ENCODE results near the gene STX1A.
"Not testable (repeated sequence)": the region's sequence is repeated elsewhere in the genome, so short reads cannot be mapped to it uniquely, and the experiment has no call there.

Gene STX1A

GRCh38 chr7:73735528-73735905 lies 16.0 kb upstream of the STX1A start:
- no peak for DNase-seq

- DNase-seq: peak; percentile 98
Observed at GRCh38 chr7:73734619-73735527, 15.4 kb upstream of the STX1A start.

DNA sequence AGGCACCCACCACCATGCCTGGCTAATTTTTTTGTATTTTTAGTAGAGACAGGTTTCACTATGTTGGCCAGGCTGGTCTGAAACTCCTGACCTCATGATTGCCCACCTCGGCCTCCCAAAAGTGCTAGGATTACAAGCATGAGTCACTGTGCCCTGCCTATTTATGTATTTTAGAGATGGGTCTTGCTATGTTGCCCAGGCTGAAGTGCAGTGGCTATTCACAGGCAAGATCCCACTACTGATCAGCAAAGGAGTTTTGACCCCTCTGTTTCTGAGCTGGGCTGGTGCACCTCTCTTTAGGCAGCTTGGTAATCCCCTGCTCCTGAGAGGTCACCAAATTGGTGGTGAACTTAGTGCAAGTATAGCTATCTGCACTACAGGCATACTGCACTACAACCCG lies 12.9 kb upstream of the STX1A start:
- no peak for DNase-seq

DNA sequence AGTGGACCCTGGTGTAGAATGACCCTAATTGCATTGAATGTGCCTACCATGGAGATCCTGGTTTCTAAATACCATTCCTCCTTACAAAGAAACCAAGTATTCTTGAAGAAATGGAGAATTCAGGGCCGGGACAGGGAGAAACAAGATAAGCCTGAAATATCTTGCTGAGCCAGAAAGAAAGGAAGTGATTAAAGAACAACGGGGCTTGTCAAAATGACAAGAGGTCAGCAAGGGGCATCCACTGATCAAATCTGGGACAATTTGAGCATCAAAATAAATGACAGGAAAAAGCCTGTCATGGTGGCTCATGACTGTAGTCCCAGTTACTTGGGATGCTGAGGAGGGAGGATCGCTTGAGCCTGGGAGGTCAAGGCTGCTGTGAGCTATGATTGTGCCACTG lies 11.0 kb upstream of the STX1A start:
- DNase-seq: peak; percentile 68

- no peak for DNase-seq
Observed at GRCh38 chr7:73728551-73728950, 9.1 kb upstream of the STX1A start.

GRCh38 chr7:73727952-73728351 lies 8.5 kb upstream of the STX1A start:
- DNase-seq: peak; percentile 30

GRCh38 chr7:73726083-73726466 lies 6.6 kb upstream of the STX1A start:
- no peak for DNase-seq

DNA sequence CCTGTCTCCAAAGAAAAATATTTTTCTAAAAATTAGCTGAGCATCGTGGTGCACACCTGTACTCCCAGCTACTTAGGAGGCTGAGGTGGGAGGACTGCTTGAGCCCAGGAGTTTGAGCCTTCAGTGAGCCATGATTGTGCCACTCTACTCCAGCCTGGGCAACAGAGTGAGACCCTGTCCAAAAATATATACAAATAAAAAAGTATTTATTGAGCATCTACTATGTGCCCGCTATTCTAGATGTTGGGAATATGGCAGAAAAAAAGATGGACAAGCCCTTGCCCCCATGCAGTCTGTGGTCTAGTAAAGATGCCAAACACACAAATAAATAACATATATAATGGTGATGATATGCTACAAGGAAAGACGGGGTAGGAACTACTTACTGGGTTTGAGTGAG lies 4.3 kb upstream of the STX1A start:
- DNase-seq: no peak

DNA sequence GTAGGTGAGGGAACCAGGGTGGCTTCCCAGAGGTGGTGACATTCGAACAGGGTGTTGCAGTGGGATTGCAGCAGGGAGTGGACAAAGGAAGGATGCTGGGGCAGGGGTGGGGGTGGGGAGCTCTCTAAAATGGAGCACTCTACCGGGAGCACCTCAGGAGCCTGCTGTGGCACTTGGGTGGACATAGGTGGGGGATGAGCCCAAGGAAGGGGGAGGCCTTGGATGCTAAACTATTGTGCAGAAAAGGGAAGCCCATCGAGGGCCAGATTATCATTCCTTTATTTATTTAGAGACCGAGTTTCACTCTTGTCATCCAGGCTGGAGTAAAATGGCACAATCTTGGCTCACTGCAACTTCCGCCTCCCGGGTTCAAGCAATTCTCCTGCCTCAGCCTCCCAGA lies 3.3 kb upstream of the STX1A start:
- DNase-seq: no peak

DNA sequence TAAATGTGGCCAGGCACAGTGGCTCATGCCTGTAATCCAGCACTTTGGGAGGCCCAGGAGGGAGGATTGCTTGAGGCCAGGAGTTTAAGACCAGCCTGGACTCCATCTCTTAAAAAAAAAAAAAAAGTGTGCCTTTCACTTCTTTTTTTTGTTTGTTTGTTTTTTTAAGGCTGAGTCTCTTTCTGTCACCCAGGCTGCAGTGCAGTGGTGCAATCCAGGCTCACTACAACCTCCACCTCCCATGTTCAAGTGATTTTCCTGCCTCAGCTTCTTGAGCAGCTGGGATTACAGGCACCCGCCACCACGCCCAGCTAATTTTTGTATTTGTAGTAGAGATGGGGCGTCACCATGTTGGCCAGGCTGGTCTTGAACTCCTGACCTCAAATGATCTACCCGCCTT lies 2.7 kb upstream of the STX1A start:
- not testable (repeated sequence) for DNase-seq

DNA sequence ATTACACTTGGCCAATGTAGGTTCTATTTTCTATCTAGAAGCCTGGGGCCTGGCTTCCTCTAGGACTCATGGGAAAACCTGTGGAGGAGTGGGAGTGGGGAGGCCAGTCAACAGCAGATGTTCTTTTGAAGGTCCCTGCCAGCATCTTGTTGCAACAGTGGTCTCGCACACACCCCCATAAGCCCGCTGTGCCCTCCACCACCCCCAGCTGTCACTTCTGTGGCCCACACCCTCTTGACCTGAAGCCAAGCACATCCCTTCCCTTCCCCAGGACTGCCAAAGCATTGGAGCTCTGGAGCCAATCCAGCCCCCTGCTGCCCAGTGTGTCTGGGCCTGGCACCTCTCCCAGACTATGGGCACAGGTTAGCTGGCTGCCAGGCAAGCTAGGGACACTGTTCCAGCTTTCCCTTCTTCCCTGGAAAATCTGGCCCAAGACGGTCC lies 1.9 kb upstream of the STX1A start:
- no peak for DNase-seq

- not testable (repeated sequence) for DNase-seq
Observed at GRCh38 chr7:73720443-73720842, 974 bp upstream of the STX1A start.

- peak; percentile 56 for DNase-seq
Observed at GRCh38 chr7:73719806-73720169, 319 bp upstream of the STX1A start.

GRCh38 chr7:73718438-73718881 lies 1.0 kb downstream of the STX1A start:
- DNase-seq: no peak

DNA sequence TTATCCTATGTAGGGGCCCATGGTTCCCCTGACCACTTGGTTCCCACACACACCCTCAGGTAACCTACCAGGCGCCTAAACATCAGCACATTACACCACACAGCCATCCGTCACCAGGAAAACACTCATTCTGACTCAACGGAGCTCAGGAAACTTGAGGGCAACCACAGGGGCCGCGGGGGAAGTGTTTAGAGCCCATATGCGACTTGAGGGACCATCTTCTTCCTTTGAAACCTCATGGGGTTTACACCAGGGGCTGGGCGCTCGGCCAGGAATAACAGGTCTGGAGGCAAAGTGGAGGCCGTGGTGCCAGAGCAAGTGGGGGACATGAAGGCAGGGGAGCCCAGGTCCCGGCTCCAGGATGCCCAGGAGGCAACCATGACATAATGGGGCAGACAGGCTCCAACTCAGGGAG lies 1.5 kb downstream of the STX1A start:
- no peak for DNase-seq

DNA sequence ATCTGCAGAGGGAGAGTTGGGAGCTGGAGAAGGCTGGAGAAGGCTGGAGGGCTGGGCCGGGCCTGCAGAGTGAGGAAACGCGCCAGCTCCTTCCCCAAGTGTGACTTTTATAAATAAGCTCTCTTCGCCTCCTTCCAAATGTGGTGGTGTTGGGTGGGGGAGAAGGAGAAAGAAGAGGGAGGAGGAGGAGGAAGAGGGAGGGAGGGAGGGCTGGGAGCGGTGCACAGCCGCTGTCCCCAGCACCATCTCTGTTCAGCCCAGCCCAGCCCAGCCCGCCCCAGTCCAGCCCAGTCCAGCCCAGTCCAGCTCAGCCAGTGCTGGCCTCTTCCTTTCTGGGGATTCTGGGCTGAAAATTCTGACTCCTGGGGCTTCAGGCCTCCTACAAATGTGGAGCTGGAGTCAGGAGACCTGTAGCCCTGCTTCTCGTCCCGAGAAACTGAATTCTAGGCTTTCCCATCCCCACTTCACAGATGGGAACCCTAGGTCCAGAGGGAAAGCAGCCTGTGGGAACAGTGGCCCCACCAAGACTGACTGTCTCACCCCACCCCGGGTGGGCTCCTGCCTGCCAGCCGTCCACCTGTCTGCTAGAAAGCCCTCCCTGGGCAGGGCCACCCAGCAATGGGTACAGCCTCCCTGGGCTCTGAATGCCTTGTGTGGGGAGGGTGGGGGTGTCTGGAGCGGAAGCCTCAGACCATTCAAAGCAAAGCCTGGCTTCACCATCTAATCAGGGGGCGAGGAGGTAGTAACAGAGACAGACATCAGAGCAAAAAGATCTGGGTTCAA lies 2.3 kb downstream of the STX1A start:
- no peak for DNase-seq

GRCh38 chr7:73716318-73716890 lies 3.1 kb downstream of the STX1A start:
- no peak for DNase-seq

DNA sequence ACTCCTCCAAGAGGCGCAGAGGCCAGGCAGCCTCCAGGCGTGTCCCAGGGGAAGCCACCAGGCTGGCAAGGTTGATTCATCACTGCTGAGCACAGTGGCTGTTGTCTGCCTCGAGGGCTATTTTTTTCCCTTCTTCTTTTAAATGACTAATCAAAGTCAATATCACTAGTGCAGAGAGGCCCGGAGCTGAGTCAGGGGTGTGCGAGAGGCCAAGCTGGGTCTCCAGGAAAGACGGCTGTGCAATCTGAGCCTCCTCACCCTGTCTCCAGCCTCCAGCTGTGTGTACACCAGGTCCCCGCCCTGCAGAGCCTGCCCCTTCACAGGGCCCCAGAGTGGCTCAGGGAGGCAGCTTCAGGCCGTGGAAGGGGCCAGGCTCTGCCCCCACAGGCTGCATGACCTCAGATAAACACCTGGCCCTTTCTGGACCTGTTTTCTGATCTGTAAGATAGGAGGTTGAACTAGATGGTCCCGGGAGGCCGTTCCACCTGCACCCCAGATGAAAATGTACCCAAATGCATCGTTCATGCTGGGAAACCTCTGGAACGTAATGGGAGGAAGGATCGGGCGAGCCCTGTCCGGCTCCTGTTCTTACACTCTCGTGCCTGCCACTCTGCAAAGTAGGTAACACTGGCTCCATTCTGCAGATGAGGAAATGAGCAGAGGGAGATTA lies 3.7 kb downstream of the STX1A start:
- DNase-seq: peak; percentile 89

DNA sequence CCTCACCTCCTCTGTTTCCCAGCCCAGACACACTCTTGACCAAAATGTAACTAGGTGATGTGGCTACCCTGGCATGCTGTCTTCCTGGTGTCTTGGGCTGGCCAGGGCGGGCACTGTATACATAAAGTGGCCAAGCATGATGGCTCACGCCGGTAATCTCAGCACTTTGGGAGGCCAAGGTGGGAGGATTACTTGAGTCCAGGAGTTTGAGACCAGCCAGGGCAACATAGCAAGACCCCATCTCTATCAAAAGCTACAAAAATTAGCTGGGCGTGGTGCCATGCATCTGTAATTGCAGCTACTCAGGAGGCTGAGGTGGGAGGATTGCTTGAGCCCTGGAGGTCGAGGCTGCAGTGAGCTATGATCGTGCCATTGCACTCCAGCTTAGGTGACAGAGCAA lies 6.2 kb downstream of the STX1A start:
- DNase-seq: not testable (repeated sequence)

- DNase-seq: no peak
Observed at GRCh38 chr7:73712773-73713172, 6.7 kb downstream of the STX1A start.

DNA sequence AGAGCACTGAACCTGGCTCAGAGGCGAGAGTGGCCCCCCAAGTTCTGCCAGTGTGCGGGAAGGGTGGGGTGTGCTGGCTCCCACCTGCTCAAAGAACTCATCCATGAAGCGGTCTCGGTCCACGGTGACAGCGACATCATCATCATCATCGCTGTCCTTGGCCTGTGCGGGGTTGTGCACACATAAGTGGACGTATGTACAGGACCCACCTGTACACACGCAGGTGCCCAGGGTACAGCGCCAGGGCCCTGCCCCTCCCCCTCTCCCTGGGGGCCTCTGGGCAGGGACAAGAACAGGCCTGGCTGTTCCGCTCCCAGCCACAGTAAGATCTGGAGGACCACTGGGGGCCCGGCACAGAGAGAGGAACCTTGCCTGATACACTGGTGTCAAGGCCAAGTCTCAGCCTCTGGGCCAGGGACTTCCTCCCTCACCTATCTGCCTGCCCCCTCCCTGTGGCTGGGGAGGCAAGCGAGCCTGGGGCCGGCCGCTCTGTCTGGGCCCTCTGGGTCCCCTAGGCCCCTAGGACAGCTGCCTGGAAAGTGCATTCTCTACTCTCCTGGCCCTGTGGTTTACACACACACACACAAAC lies 10.4 kb downstream of the STX1A start:
- no peak for DNase-seq

DNA sequence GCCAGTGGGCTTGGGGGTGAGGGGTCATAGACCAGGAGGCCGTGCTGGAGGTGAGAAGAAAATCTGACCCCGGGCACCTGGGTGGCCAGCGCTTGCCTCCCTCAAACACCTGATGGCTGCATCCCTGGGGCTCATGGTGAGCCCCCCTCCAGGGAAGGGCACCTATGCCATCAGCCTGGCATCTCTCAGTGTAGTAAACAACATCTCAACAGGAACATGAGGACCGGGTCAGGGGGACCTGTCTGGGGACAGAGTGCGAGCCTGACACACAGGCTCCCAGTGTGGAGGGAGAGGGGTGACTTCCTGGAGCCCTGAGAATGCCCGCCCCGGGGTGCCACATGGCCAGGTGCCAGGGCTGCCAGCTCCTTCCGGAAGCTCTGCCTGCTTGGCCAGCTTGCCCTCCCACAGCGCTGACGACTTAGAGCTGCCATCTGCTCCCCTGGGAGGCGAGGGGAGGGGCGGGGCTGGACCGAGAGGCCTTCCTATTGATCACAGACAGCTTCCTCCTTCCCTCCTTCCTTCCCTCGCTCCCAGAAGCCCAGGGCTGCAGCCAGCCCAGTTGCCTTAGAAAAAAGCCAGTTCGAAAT lies 12.3 kb downstream of the STX1A start:
- no peak for DNase-seq
